Endothelial cell (in vitro differentiated cells): Measurements from ENCODE around the gene MSMP. TPM values are rescaled to one million over a fixed set of nuclear protein-coding genes. Genes with fewer than 3 reads are reported as not detected.

Experiments
- DNase-seq: peaks from one replicate; pipeline ENCODE4 v3.0.0; 2021; ENCODE audit warnings: low spot score
- H3K27ac Mint-ChIP-seq: one replicate; pipeline ENCODE4 v1.8.0; 2021; ENCODE audit warnings: mixed read lengths, inconsistent platforms; ENCODE audit not compliant: unreplicated experiment
- H3K27me3 Mint-ChIP-seq: one replicate; pipeline ENCODE4 v1.8.0; 2021; ENCODE audit warnings: mild to moderate bottlenecking, moderate library complexity, mixed read lengths, inconsistent platforms; ENCODE audit not compliant: unreplicated experiment
- H3K36me3 Mint-ChIP-seq: one replicate; pipeline ENCODE4 v1.8.0; 2021; ENCODE audit warnings: mild to moderate bottlenecking, low read depth, mixed read lengths, inconsistent platforms; ENCODE audit not compliant: unreplicated experiment
- H3K4me1 Mint-ChIP-seq: one replicate; pipeline ENCODE4 v1.8.0; 2021; ENCODE audit warnings: mild to moderate bottlenecking, mixed read lengths, inconsistent platforms; ENCODE audit not compliant: unreplicated experiment
- H3K4me3 Mint-ChIP-seq: one replicate; pipeline ENCODE4 v1.8.0; 2021; ENCODE audit warnings: mild to moderate bottlenecking, mixed read lengths, inconsistent platforms; ENCODE audit not compliant: unreplicated experiment
- H3K9me3 Mint-ChIP-seq: one replicate; pipeline ENCODE4 v1.8.0; 2021; ENCODE audit warnings: mixed read lengths, inconsistent platforms; ENCODE audit not compliant: unreplicated experiment
- total RNA-seq: library from RNA; stranded (reverse); fragmentation: NEBNext Ultra II Directional; extraction: Animal tissue kit (Norgen Biotek cat#: 25700); gene quantifications from one replicate; pipeline ENCODE4 v1.2.1, GENCODE V29; 2021; ENCODE audit not compliant: unreplicated experiment
- TF ChIP-seq, protein P1 (sequence below): fragments of 200-600 bp; sonication (generic); IDR thresholded peaks from one replicate; pipeline ENCODE4 v1.5.0; 2021; ENCODE audit warnings: antibody characterized with exemption; ENCODE audit not compliant: unreplicated experiment

Gene MSMP
- total RNA-seq, 1 donor from 2014 or later, result 2.8 TPM

DNA sequence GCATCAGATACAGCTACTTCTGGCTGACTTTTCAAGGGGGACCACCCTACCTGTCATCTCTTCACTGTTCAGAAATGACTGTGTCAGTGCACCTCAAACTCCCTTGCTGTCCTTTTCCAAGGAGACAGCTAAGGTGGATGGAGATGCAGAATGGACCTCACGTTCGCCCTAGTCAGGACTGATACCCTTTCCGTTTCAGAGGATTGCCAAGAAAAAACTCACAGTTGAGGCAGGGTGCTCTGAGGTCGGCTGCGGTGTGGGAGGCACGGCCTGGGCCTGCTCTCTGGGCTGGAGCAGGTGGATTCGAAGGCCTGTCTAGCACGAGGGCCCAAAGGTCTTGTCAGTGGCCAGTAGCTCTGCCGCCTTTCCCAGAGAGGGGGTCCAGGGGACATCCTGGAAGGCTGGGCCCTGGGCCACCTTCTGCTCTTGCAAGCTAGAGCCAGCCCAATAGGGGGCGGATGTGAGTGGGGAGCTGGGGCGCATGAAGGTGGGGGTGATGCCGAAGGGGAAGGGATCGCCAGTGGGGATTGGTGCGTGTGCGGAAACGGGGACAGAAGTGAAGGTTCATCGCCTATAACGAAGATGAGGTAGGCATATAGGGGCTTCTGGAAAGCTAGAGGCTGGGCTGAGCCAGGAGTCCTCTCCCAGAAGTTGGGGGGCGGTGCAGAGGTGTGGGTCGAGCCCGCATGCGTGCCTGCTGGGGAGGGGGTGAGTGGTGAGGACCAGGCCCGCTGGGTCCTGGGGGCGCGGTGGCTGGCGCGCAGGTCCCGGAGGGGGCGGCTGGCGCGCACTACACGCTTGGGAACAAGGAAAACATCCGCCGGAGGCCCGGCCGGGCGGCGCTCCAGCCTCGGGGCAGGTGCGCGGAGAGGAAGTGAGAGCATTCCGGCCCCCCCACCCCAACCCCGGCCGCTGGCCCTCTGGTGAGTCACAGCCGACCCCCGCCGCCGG lies 2.5 kb upstream of the MSMP start:
- Mint-ChIP-seq H3K27ac (peak overlapping the region; percentile 98), H3K4me1 (peaks cover 75% of the 10 kb centered on the region), H3K4me3 (peak overlapping the region; percentile 92), H3K9me3 (no peaks in the 10 kb centered on the region), H3K27me3 (peaks cover 26% of the 10 kb centered on the region), H3K36me3 (peaks cover 32% of the 10 kb centered on the region)
- DNase-seq, result peak; percentile 62
- TF ChIP-seq, protein P1, sequence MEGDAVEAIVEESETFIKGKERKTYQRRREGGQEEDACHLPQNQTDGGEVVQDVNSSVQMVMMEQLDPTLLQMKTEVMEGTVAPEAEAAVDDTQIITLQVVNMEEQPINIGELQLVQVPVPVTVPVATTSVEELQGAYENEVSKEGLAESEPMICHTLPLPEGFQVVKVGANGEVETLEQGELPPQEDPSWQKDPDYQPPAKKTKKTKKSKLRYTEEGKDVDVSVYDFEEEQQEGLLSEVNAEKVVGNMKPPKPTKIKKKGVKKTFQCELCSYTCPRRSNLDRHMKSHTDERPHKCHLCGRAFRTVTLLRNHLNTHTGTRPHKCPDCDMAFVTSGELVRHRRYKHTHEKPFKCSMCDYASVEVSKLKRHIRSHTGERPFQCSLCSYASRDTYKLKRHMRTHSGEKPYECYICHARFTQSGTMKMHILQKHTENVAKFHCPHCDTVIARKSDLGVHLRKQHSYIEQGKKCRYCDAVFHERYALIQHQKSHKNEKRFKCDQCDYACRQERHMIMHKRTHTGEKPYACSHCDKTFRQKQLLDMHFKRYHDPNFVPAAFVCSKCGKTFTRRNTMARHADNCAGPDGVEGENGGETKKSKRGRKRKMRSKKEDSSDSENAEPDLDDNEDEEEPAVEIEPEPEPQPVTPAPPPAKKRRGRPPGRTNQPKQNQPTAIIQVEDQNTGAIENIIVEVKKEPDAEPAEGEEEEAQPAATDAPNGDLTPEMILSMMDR, result no peak

GRCh38 chr9:35755071-35755470 lies 995 bp upstream of the MSMP start:
- TF ChIP-seq, protein P1, result no peak
- Mint-ChIP-seq H3K4me1 (peaks cover 79% of the 10 kb centered on the region), H3K27ac (peak overlapping the region; percentile 25), H3K9me3 (no peaks in the 10 kb centered on the region), H3K27me3 (peaks cover 25% of the 10 kb centered on the region), H3K4me3 (peak overlapping the region; percentile 53), H3K36me3 (peaks cover 38% of the 10 kb centered on the region)
- DNase-seq, result no peak

DNA sequence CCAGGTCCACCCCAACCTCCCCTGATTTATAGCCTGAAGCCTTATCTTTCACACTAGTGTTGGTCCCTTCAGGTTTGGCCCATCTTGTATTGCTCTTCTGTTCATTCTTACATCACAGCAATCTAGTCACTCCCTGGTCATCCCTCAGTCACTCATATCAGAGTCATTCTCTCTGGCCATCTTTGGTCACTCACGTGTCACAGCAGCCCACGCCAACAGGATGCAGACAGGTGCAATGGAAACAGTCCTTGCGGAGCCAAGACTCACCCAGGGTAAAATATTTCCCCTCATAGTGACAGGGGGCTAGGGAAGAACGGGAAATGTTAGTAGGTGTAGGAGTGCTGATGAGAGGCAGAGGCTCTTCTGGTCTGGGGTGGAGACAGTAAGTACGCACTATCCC lies 610 bp downstream of the MSMP start:
- Mint-ChIP-seq H3K27ac (peak overlapping the region; percentile 27), H3K4me1 (peaks cover 72% of the 10 kb centered on the region), H3K36me3 (peaks cover 38% of the 10 kb centered on the region), H3K9me3 (no peaks in the 10 kb centered on the region), H3K4me3 (peak overlapping the region; percentile 68), H3K27me3 (peaks cover 21% of the 10 kb centered on the region)
- no peak for DNase-seq
- TF ChIP-seq, protein P1, result no peak

DNA sequence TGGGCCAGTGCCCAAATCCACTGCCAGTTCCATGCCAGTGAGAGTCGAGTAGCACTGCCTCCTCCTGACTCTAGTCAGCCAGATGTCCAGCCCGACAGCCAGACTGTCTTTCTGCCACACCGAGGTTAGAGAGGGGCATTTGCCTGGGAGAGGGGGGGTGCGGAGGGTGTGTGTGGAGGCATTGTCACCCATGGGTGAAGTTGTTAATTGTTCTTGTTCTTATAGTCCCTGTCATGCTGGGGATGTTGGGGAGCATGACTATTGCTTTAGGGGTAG lies 3.9 kb downstream of the MSMP start:
- Mint-ChIP-seq H3K9me3 (no peaks in the 10 kb centered on the region), H3K27me3 (peaks cover 10% of the 10 kb centered on the region), H3K36me3 (peaks cover 47% of the 10 kb centered on the region), H3K27ac (peak overlapping the region; percentile 95), H3K4me3 (peak overlapping the region; percentile 93), H3K4me1 (peaks cover 72% of the 10 kb centered on the region)
- DNase-seq, result no peak
- TF ChIP-seq, protein P1, result no peak
